Testis (tissue), 3 donors: ENCODE measurements around the gene NDUFAF5. TPM values are rescaled to one million over a fixed set of nuclear protein-coding genes. Genes with fewer than 3 reads are reported as not detected.
A peak's percentile ranks its signal among the peaks of the same experiment; 100 is the strongest.

ENCODE experiments used
- DNase-seq: peaks from one replicate; pipeline ENCODE4 v3.0.0-alpha.2; 2019
- H3K27ac ChIP-seq, 2 donors: fragments of 200-600 bp; sonication (generic); one replicate each; pipeline ENCODE4 v1.5.1; 2019
- H3K27me3 ChIP-seq: fragments of 200-600 bp; sonication (generic); one replicate; pipeline ENCODE4 v1.5.1; 2019
- H3K36me3 ChIP-seq: fragments of 200-600 bp; sonication (generic); one replicate; pipeline ENCODE4 v1.5.1; 2017; ENCODE audit warnings: low read depth; ENCODE audit errors: missing control alignments
- H3K4me1 ChIP-seq: fragments of 200-600 bp; sonication (generic); one replicate; pipeline ENCODE4 v1.5.1; 2019
- H3K4me3 ChIP-seq, 2 donors: fragments of 200-600 bp; sonication (generic); one replicate each; pipeline ENCODE4 v1.5.1; 2017 to 2019
- H3K9me3 ChIP-seq: fragments of 200-600 bp; sonication (generic); one replicate; pipeline ENCODE4 v1.5.1; 2017
- CTCF ChIP-seq, 3 experiments: fragments of 450-650 bp in 2 of 3; fragments of 200-600 bp in 1 of 3; sonication (generic) in 1 of 3; IDR thresholded peaks; one replicate each; pipeline ENCODE4 v1.5.1; 2016 to 2019; ENCODE audit warnings: antibody characterized with exemption in 3 of 3, mild to moderate bottlenecking in 2 of 3, moderate library complexity in 1 of 3
- POLR2A ChIP-seq: fragments of 450-650 bp; IDR thresholded peaks from one replicate; pipeline ENCODE4 v1.6.1; 2017; ENCODE audit warnings: antibody characterized with exemption, mild to moderate bottlenecking, moderate library complexity
- WGBS, 2 donors: methylation state at CpG; one replicate each; pipeline ENCODE4 v1.1.5; 2018; 5-methylcytosine and 5-hydroxymethylcytosine counted together
- intact Hi-C: fragments of 100-400 bp; cut with DNase I; formaldehyde crosslinking; loops from one replicate; pipeline ENCODE4 v1.15.1; 2023; ENCODE audit warnings: low total_unique reads
- polyA plus RNA-seq: library from polyadenylated mRNA; stranded (reverse); fragments of 350-450 nt; fragmentation: Illumina TruSeq; extraction: RNeasy Lipid Tissue Mini Kit (QIAGEN cat#74804); gene quantifications from one replicate; pipeline ENCODE4 v1.2.3, GENCODE V29; 2014; ENCODE audit warnings: low read depth, low replicate concordance; ENCODE audit not compliant: insufficient read depth
- total RNA-seq, 2 donors: library from RNA; depleted of rRNA; stranded (reverse); fragments of >200 nt; gene quantifications; one replicate each; pipeline ENCODE4 v1.2.3, GENCODE V29; 2016

The NDUFAF5 gene
- total and polyA plus RNA-seq, 3 donors from 2014 or later, result 32.9 to 50.5 (median 36.4) TPM

- H3K4me3 ChIP-seq, result no peak overlapping the region
- H3K4me1 ChIP-seq, result peaks cover 6% of the 10 kb centered on the region
- H3K9me3 ChIP-seq, result no peaks in the 10 kb centered on the region
- DNase-seq, result no peak
- TF ChIP-seq CTCF (IDR thresholded peaks at IDR 0.05) (no peak), POLR2A (no peak)
- no peaks in the 10 kb centered on the region for H3K36me3 ChIP-seq
- intact Hi-C loops, result no loop called here
- 52 to 62% methylated on average over 3 of the region's 3 CpGs for WGBS, 2 donors
- H3K27me3 ChIP-seq, result no peaks in the 10 kb centered on the region
- peak overlapping the region in 1 of 2 donors; percentile 74 for H3K27ac ChIP-seq
Measured at GRCh38 chr20:13739731-13740649, 44.8 kb upstream of the NDUFAF5 start.

DNA sequence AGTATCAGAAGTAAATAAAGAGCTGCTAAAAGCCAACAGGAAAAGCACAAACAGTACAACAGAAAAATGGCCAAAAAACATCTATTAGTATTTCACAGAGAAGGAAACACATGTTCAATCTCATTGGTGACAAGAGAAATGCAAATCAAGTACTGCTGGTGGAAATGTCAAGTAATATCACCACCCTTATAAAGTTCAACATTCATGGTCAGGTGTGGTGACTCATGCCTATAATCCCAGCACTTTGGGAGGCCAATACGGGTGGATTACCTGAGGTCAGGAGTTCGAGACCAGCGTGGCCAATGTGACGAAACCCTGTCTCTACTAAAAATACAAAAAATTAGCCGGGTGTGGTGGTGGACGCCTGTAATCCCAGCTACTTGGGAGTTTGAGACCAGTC, 42.9 kb upstream of the NDUFAF5 start:
- intact Hi-C loops, result no loop called here
- no peak overlapping the region for H3K27ac ChIP-seq
- no peaks in the 10 kb centered on the region for H3K27me3 ChIP-seq
- H3K4me1 ChIP-seq, result peaks cover 6% of the 10 kb centered on the region
- no peak overlapping the region for H3K4me3 ChIP-seq
- no peak for TF ChIP-seq CTCF (IDR thresholded peaks at IDR 0.05)
- no peak for TF ChIP-seq POLR2A
- no peaks in the 10 kb centered on the region for H3K9me3 ChIP-seq
- 93 to 94% methylated on average over 6 of the region's 6 CpGs for WGBS, 2 donors
- no peaks in the 10 kb centered on the region for H3K36me3 ChIP-seq
- DNase-seq, result no peak

GRCh38 chr20:13744352-13744751, 40.5 kb upstream of the NDUFAF5 start:
- Histone ChIP-seq H3K4me1 (peaks cover 6% of the 10 kb centered on the region), H3K4me3 (no peak overlapping the region), H3K27ac (no peak overlapping the region), H3K36me3 (no peaks in the 10 kb centered on the region), H3K27me3 (no peaks in the 10 kb centered on the region), H3K9me3 (no peaks in the 10 kb centered on the region)
- no peak for TF ChIP-seq CTCF (IDR thresholded peaks at IDR 0.05)
- TF ChIP-seq POLR2A, result no peak
- intact Hi-C loops, result no loop called here
- WGBS, 2 donors, result 58 to 75% methylated on average over 1 of the region's 1 CpG
- no peak for DNase-seq

- H3K4me3 ChIP-seq, result no peak overlapping the region
- intact Hi-C loops, result no loop called here
- WGBS, 2 donors, result 86 to 93% methylated on average over 2 of the region's 2 CpGs
- no peaks in the 10 kb centered on the region for H3K9me3 ChIP-seq
- H3K36me3 ChIP-seq, result no peaks in the 10 kb centered on the region
- no peak overlapping the region for H3K27ac ChIP-seq
- TF ChIP-seq CTCF (IDR thresholded peaks at IDR 0.05) (no peak), POLR2A (no peak)
- no peak for DNase-seq
- no peaks in the 10 kb centered on the region for H3K27me3 ChIP-seq
- peaks cover 4% of the 10 kb centered on the region for H3K4me1 ChIP-seq
Measured at GRCh38 chr20:13745784-13746183, 39.0 kb upstream of the NDUFAF5 start.

DNA sequence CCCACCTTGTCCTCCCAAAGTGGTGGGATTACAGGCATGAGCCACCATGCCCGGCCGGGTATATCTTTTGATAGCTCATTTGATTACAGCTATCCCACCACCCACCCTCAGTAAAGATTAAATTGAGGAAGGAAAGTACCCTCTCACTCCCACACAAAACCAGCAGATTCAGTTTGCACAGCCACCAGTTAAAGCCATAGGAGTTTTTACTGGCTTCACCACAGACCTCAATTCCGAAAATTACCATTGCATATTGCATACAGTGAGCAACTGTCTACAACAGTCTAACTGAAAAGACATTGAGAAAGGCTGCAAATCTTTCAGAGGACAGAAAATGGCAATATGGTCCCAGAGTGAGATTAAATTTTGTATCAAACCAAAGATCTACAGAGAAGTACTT, 35.0 kb upstream of the NDUFAF5 start:
- 91 to 96% methylated on average over 3 of the region's 3 CpGs for WGBS, 2 donors

More for the DNA sequence above, 35.0 kb upstream of the NDUFAF5 start:
- no peak overlapping the region for H3K27ac ChIP-seq
- no peaks in the 10 kb centered on the region for H3K9me3 ChIP-seq
- H3K4me1 ChIP-seq, result no peaks in the 10 kb centered on the region
- intact Hi-C loops, result no loop called here
- H3K4me3 ChIP-seq, result no peak overlapping the region
- DNase-seq, result no peak
- H3K36me3 ChIP-seq, result no peaks in the 10 kb centered on the region
- TF ChIP-seq CTCF (IDR thresholded peaks at IDR 0.05) (no peak), POLR2A (no peak)
- H3K27me3 ChIP-seq, result no peaks in the 10 kb centered on the region
